ENCODE results near the gene ID4. TPM values are rescaled to one million over a fixed set of nuclear protein-coding genes. Genes with fewer than 3 reads are reported as not detected.

ID4 gene, protein sequence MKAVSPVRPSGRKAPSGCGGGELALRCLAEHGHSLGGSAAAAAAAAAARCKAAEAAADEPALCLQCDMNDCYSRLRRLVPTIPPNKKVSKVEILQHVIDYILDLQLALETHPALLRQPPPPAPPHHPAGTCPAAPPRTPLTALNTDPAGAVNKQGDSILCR
- polyA plus RNA-seq (ENCODE audit: insufficient read length in 3 of 3): 100 to 1,000 TPM; 148 to 174 (median 158) TPM
- long read RNA-seq, donor 1, transcript ID4-201 (3 exons, 2,344 nt): major isoform, 36 of 55 reads
- long read RNA-seq, donor 1, partial matches to known transcripts: 19 of 55 reads
- long read RNA-seq, donor 1, other reads (novel, unspliced or antisense): 0 of 55 reads
- long read RNA-seq, donor 2, transcript ID4-201 (3 exons, 2,344 nt): major isoform, 45 of 61 reads
- long read RNA-seq, donor 2, partial matches to known transcripts: 16 of 61 reads
- long read RNA-seq, donor 2, other reads (novel, unspliced or antisense): 0 of 61 reads
- long read RNA-seq, donor 3, transcript ID4-201 (3 exons, 2,344 nt): major isoform, 108 of 113 reads
- long read RNA-seq, donor 3, partial matches to known transcripts: 0 of 113 reads
- long read RNA-seq, donor 3, other reads (novel, unspliced or antisense): 5 of 113 reads
- long read RNA-seq, donor 4, transcript ID4-201 (3 exons, 2,344 nt): major isoform, 58 of 74 reads
- long read RNA-seq, donor 4, partial matches to known transcripts: 16 of 74 reads
- long read RNA-seq, donor 4, other reads (novel, unspliced or antisense): 0 of 74 reads
- long read RNA-seq, donor 5: 0 reads
- long read RNA-seq, donor 6, transcript ID4-201 (3 exons, 2,344 nt): major isoform, 49 of 70 reads
- long read RNA-seq, donor 6, partial matches to known transcripts: 21 of 70 reads
- long read RNA-seq, donor 6, other reads (novel, unspliced or antisense): 0 of 70 reads
- long read RNA-seq, donor 7, transcript ID4-201 (3 exons, 2,344 nt): major isoform, 61 of 61 reads
- long read RNA-seq, donor 7, partial matches to known transcripts: 0 of 61 reads
- long read RNA-seq, donor 7, other reads (novel, unspliced or antisense): 0 of 61 reads
- long read RNA-seq, donor 8: 0 reads
- long read RNA-seq, donor 9, transcript ID4-201 (3 exons, 2,344 nt): major isoform, 73 of 73 reads
- long read RNA-seq, donor 9, partial matches to known transcripts: 0 of 73 reads
- long read RNA-seq, donor 9, other reads (novel, unspliced or antisense): 0 of 73 reads
- long read RNA-seq, donor 10, transcript ID4-201 (3 exons, 2,344 nt): major isoform, 59 of 118 reads
- long read RNA-seq, donor 10, partial matches to known transcripts: 59 of 118 reads
- long read RNA-seq, donor 10, other reads (novel, unspliced or antisense): 0 of 118 reads
- long read RNA-seq, donor 11, transcript ID4-201 (3 exons, 2,344 nt): major isoform, 78 of 90 reads
- long read RNA-seq, donor 11, partial matches to known transcripts: 12 of 90 reads
- long read RNA-seq, donor 11, other reads (novel, unspliced or antisense): 0 of 90 reads
- long read RNA-seq, donor 12, transcript ID4-201 (3 exons, 2,344 nt): major isoform, 28 of 28 reads
- long read RNA-seq, donor 12, partial matches to known transcripts: 0 of 28 reads
- long read RNA-seq, donor 12, other reads (novel, unspliced or antisense): 0 of 28 reads
- long read RNA-seq, donor 13: 0 reads
- long read RNA-seq, donor 14, transcript ID4-201 (3 exons, 2,344 nt): major isoform, 70 of 110 reads
- long read RNA-seq, donor 14, partial matches to known transcripts: 40 of 110 reads
- long read RNA-seq, donor 14, other reads (novel, unspliced or antisense): 0 of 110 reads
- long read RNA-seq, donor 15, transcript ID4-201 (3 exons, 2,344 nt): major isoform, 42 of 61 reads
- long read RNA-seq, donor 15, partial matches to known transcripts: 19 of 61 reads
- long read RNA-seq, donor 15, other reads (novel, unspliced or antisense): 0 of 61 reads
- long read RNA-seq, donor 16, transcript ID4-201 (3 exons, 2,344 nt): major isoform, 201 of 219 reads
- long read RNA-seq, donor 16, partial matches to known transcripts: 12 of 219 reads
- long read RNA-seq, donor 16, other reads (novel, unspliced or antisense): 6 of 219 reads

DNA sequence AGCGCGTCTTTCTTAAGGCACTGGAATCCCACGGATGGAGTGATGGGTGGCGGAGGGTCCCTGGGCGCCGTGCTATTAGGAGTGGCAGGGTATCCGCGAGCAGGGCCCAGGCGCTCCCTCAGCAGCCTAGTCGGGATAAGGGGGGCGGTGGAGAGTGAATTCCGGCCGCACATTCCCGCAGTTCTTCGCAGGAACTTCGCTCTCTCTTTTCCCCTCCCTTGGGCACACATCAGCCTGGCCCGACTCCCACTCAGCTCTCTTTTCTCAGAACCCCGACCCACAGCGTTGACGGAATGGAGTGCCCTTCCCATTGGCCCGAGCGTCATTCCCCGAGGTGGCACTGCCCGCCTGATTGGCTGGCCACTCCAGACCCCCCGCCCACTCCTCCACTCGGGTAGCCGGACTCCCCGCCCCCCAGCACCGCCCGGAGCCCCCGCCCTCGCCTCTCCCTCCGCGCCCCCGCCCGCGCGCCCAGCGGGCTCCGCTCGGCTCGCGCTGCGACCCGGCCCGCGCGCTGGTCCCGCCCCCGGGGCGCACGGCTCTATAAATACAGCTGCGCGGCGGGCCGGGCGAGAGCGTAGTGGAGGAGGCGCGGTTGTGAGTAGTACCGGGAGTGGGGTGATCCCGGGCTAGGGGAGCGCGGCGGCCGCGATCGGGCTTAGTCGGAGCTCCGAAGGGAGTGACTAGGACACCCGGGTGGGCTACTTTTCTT is at the start of gene ID4:
TSS of gene ID4 (plus strand) at position 572 of the 712 bp plus-strand sequence. CDS start 385 bp downstream, outside the sequence.
- peak; percentile 88 to 97 (median 95) for DNase-seq (ENCODE audit: extremely low read depth in 1 of 11, low read depth in 9 of 11, low spot score in 4 of 11)

DNA sequence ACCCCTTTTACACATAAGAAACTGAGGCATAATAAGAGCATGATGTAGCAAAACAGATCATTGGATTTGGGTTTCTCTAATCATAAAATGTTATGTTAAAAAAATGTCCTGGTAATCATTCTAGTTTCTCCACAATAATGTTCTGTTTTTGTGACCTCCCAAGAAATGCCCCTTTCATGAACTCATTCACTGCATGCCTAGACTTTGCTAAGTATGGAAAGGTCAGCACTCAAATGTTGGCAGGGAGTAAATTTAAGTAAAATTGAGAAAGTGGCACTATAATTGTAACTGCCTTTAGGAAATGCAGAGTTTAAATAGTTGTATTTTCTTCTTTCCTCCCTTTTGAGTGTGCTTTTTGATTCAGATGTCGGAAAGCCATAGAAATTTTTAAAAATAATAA is 48.5 kb upstream of the ID4 start:
- no peak for DNase-seq (ENCODE audit: extremely low read depth in 1 of 11, low read depth in 9 of 11, low spot score in 4 of 11)

DNA sequence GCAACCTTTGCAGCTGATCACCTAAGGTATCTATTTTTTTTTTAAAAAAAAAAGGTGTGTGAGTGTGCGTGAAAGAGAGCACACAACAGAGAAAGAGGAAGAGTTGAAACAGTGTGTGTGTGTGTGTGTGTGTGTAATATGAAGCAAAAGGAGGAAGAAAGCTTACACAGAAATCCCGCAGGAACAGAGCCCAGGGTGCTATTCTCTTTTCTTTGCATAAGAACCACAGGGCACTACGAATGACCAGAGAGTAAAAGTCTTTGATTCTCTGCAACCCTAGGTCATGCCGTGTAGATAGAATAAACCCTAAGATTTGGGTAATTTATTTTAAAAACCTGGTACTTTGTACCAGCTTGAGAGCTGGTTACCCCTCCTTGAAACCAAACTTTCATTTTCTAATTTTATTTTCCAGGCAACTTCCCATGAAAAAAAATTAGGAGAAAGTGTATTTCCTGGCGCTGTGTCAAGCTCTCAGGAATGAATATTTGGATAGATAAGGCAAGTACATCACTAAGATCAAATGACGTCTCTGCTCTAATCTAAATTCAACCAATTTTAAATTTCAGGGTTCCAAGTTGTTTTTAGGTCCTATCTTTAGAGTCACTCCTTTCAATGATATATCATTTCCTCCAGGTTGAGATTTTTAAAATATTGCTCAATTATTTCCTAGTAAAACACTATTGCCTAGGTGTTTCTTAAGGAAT is 47.9 kb upstream of the ID4 start:
- no peak for DNase-seq (ENCODE audit: extremely low read depth in 1 of 11, low read depth in 9 of 11, low spot score in 4 of 11)

DNA sequence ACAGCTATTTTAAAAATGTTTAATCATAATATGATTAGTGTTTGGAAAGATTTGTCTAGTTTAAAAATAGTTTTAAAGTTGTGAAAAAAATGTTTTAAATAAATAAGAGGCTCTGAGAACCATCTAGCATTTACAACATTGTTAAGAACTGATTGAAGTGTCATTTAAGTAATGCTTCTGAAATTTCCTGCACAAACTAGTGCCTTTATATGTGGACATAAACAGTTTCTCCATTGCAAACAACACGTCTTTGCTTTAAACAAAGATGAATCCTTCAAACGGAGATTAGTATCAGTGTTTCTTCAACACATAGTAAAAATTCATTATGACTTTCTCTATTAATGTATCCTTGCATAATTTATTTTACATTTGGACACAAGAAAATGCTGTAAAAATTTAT is 45.9 kb upstream of the ID4 start:
- DNase-seq (ENCODE audit: extremely low read depth in 1 of 11, low read depth in 9 of 11, low spot score in 4 of 11): no peak

DNA sequence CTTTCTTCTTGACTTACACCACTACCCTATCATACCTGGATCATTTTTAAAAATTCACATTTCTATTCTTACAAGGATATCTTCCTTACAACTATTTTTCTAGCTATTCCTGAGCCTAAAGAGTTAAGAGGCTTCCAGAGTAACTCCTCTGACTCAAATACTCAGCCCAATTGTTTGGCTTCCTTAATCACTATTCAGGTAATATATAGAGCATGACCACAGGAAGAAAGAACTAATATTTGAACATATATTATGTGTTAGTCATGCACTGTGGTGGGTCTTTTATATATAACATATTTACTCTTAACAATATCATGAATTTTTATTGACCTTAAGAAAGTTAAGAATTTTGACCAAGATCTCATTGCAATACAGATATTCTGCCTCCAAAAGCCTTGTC is 42.0 kb upstream of the ID4 start:
- no peak for DNase-seq (ENCODE audit: extremely low read depth in 1 of 11, low read depth in 9 of 11, low spot score in 4 of 11)

DNA sequence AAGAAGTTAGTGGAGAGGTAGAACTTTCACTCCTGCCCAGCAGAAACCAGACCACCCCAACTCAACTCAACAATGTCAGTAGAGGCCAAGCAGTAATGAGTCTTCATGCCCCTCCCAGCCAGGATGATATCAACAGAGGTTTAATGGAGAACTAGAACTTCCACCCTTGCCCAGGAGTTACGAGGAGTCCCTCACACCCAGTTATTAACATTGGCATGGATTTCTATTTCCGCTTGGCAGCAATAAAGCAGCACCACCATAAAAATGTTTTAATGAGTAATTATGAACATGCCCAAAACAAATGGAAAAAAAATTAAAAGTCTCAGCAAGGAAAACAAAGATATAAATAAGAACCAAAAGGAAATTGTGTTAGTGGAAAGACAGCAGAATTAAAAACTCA is 40.7 kb upstream of the ID4 start:
- no peak for DNase-seq (ENCODE audit: extremely low read depth in 1 of 11, low read depth in 9 of 11, low spot score in 4 of 11)

DNA sequence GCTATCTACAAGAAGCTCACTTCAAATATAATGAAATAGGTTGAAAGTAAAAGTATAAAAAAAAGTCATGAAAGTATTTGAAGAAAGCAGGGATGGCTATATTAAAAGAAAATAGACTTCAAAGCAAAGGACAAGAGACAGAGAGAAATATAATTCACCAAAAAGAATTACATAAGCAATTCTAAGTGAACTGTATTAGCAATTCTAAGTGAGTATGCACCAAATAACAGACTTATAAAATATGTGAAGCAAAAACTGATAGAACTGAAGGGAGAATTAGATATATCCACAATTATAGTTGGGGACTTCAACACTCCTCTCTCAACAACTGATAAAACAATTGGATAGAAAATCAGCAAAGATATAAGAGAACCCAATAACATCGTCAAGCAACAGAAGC is 38.8 kb upstream of the ID4 start:
- no peak for DNase-seq (ENCODE audit: extremely low read depth in 1 of 11, low read depth in 9 of 11, low spot score in 4 of 11)

DNA sequence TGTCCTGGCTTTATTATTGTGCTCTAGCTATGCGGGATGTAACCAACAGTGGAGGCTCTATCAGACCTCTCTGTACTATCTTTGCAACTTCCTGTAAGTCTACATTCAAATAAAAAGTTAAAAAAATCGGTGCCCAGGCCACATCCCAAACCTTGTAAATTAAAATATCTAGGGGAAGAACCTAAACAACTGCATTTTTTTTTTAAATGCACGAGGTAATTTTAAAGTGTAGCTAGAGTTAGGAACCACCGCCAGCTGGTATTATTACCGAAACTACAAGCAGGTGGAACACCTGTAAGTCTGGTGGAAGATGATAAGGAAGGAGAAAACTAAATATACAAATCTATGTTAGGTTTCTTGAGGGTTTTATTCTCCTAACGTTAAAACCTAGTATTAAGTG is 34.5 kb upstream of the ID4 start:
- no peak for DNase-seq (ENCODE audit: extremely low read depth in 1 of 11, low read depth in 9 of 11, low spot score in 4 of 11)

DNA sequence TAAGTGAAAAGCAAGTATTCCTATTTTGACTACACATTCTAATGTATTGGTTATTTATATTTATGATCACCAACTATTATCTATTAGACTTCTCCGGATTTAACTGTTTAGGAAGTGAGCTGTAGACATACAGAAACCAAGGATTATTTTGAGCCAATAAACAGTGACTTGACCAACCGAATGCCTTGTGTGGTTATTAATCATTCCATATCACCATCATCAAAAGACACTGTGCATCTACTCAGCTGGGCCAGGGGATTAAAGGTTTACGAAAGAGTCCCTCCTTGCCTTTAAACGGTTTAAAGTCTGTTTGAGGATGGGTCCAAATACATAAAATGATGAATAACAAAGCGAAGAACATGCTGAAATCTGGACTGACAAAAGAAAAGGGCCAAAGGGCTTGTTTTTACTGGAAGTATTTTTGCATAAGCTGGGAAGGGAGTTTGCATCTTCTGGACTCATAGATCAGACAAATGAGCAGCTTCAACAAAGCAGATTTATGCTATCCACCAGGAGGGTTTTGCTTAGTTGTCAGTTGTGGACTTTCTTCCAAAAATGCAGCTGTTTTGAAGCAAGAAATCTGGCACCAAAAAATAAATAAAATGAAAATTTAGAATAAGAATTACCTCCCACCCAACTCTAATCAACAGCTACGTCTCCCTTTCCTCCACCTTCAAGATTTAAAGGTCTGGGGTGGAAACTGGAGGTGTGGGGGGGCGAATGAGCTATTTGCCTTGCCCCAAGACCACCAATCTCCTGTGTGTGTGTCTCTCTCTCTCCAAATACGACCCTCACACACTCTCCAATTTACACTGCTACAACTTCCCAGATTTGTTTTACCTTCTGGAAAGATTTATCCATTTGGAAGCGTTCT is 33.6 kb upstream of the ID4 start:
- DNase-seq (ENCODE audit: extremely low read depth in 1 of 11, low read depth in 9 of 11, low spot score in 4 of 11): peak; percentile 52 to 84 (median 69)

DNA sequence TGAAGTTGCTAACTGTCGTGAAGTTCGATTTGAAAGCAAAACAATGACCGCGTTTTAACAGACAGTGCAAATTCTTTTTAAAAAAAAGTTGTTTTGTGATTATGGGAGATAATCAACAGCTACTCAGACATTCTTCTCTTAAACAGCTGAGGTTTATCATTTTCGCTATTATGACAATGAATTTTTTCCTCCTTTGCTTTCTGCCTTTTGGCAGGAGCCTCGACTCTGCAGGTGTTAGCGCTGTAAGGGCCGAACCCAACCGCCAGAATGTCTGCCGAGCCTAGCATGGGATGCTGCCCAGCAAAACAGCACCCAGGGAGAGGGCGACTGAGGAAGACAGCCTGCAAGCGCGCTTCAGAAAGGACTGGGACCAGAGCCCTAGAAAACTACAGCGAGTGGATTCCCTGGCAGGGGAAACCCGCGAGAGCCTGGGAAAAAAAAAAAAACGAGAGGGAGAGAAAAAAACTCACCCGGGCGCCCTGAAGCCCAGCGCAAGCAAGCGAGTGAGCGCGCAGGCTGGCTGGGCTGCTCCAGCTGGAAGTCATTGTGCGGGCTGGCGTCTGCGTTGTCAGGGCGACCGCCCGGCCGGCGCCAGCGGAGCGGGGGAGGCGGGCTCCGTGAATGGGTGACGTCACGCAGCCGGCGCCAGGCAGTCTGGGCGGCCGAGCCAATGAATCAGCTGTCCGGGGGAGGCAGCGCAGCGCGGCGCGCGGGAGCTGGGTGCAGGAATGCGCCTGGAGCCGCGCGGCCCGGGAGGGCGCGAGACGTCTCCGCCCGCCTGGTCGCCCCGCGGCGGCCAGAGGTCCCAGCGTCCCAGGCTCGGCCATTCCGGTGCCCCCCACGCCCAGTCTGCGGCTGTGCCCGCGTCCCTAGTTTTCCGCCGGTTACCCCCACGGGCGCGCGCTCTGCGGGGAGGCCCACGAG is 32.7 kb upstream of the ID4 start:
- peak; percentile 89 to 98 (median 95) for DNase-seq (ENCODE audit: extremely low read depth in 1 of 11, low read depth in 9 of 11, low spot score in 4 of 11)

DNA sequence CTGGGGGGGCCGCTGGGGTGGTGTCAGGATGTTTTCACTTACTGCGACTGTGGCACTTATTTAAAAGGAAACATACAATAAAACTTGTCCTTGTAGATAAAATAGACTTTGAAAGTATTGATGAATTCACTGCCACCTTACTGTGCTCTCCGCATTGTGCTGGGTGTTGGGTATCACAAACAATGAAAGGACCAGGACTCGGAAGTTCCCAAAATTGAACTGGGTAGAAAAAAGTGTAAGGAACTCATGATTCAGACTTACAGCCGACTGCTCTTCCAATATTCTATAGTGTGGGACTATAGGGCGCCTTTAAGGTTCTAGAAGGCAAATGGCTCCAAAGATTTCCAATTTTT is 32.1 kb upstream of the ID4 start:
- DNase-seq (ENCODE audit: extremely low read depth in 1 of 11, low read depth in 9 of 11, low spot score in 4 of 11): peak in 1 of 11 donors; percentile 73

DNA sequence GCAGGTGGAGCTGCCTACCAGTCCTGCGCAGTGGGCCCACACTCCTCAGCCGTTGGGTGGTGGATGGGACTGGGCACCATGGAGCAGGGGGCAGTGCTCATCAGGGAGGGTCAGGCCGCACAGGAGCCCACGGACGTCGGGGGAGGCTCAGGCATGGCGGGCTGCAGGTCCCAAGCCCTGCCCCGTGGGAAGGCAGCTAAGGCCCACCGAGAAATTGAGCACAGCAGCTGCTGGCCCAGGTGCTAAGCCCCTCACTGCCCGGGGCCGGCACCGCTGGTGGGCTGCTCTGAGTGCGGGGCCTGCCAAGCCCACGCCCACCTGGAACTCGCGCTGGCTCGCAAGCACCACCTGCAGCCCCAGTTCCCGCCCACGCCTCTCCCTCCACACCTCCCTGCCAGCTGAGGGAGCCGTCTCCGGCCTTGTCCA is 30.2 kb upstream of the ID4 start:
- DNase-seq (ENCODE audit: extremely low read depth in 1 of 11, low read depth in 9 of 11, low spot score in 4 of 11): no peak

DNA sequence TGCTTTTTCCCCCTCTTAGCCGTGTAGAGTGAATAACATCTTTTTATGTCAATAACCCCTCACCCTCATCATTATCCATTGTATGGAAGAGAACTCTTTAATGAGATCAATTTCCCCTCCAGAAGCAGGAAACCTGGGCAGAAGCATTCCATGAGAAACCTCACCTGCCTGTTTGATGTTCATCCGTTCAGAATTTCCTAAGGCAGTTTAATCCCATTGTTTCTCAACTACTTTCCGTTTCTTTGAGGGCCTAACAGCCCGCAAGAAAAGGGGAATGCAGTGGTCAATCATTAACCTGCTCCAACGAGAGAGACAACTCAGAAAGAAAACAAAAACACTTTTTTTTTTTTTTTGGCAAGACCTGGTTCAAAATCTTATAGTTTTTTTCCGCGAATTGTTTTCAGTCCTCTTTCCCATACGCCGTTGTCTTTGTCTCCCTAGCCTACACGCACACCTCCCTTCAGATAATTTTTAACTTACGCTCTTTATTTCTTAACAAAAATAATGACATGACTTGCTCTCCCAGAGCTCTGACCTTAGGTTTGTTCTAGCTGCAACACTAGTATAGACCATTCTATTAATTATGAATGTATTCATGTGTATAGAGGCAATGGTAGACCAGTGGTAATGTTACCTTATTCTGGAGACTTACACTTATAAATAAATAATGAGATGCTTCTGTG is 25.6 kb upstream of the ID4 start:
- DNase-seq (ENCODE audit: extremely low read depth in 1 of 11, low read depth in 9 of 11, low spot score in 4 of 11): peak in 7 of 11 donors; percentile 36 to 80 (median 54)

DNA sequence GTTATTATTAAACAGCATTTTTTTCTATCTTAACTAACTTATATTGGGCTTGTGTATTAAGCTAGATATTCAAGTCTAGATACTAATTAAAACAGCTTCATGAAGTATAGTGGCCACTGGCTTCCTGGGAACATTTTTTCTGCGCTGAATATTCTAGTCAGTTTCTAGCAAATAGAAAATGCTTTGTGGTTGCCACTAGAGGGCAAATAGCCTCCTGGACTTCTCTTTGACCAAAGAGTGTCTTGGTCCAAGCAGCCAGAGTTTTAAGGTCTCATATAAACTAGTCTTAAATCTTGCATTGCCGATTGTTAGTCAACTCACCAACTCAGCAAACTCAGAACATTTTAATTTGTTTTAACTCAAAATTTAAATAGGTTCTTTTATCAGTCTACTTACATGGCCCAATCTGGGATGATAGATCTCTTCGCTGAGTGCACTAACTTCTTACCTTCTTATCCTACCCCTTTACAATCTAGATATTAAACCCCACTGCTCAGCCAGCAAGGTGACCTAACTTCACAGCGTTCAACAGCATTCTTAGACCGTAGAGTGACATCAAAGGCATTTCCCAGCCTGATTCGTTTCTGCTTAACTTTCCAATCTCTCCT is 24.6 kb upstream of the ID4 start:
- DNase-seq (ENCODE audit: extremely low read depth in 1 of 11, low read depth in 9 of 11, low spot score in 4 of 11): peak in 1 of 11 donors; percentile 49
